Esophagus squamous epithelium (tissue), 5 donors: ENCODE data around the gene SH2B2. TPM values are rescaled to one million over a fixed set of nuclear protein-coding genes. Genes with fewer than 3 reads are reported as not detected.
A peak's percentile ranks its signal among the peaks of the same experiment; 100 is the strongest.

Experiments used
- DNase-seq: peaks from one replicate; lab custom pipeline; 2025; lab: John Stamatoyannopoulos, UW
- H3K27ac ChIP-seq, 4 donors: fragments of 200-600 bp; sonication (generic); one replicate each; pipeline ENCODE4 v1.5.1; 2016 to 2019; ENCODE audit warnings: mild to moderate bottlenecking in 1 of 4
- H3K27me3 ChIP-seq, 4 donors: fragments of 200-600 bp; sonication (generic); 1 replicate in 3 of 4; 2 replicates in 1 of 4; pipeline versions ENCODE4 v1.5.1 to v1.6.0; 2017 to 2021; ENCODE audit warnings: antibody characterized with exemption in 1 of 4
- H3K36me3 ChIP-seq, 3 donors: fragments of 200-600 bp; sonication (generic); one replicate each; pipeline ENCODE4 v1.5.1; 2016 to 2019
- H3K4me1 ChIP-seq, 3 donors: fragments of 200-600 bp; sonication (generic); one replicate each; pipeline ENCODE4 v1.5.1; 2017 to 2019
- H3K4me3 ChIP-seq, 4 donors: fragments of 200-600 bp; sonication (generic); 1 replicate in 3 of 4; 2 replicates in 1 of 4; pipeline ENCODE4 v1.5.1; 2016 to 2019; ENCODE audit warnings: mild to moderate bottlenecking in 2 of 4, moderate library complexity in 1 of 4
- H3K9me3 ChIP-seq, 3 donors: fragments of 200-600 bp; sonication (generic); one replicate each; pipeline ENCODE4 v1.5.1; 2016 to 2019
- POLR2A ChIP-seq, 4 donors: fragments of 450-650 bp; IDR thresholded peaks; one replicate each; pipeline ENCODE4 v1.6.1; 2017; ENCODE audit warnings: antibody characterized with exemption in 4 of 4, mild to moderate bottlenecking in 4 of 4, moderate library complexity in 3 of 4
- WGBS, 2 donors: methylation state at CpG; one replicate each; pipeline ENCODE4 v1.1.5; 2018; 5-methylcytosine and 5-hydroxymethylcytosine counted together
- intact Hi-C: fragments of 100-400 bp; cut with DNase I; formaldehyde crosslinking; loops from one replicate; pipeline ENCODE4 v1.15.0; 2022
- total RNA-seq, 4 donors: library from RNA; depleted of rRNA; stranded (reverse); fragments of >200 nt; gene quantifications; one replicate each; pipeline ENCODE4 v1.1.0, GENCODE V29; 2016
- TF ChIP-seq, protein P1 (sequence below), 6 experiments: fragments of 450-650 bp in 4 of 6; fragments of 200-600 bp in 2 of 6; sonication (generic) in 2 of 6; IDR thresholded peaks; one replicate each; pipeline ENCODE4 v1.5.1; 2016 to 2019; ENCODE audit warnings: antibody characterized with exemption in 6 of 6, mild to moderate bottlenecking in 4 of 6, moderate library complexity in 4 of 6
- donor health status: DM: yes; HTN: yes; CAD: no.

The SH2B2 gene
- total RNA-seq, 4 donors from 2014 or later = 0.47 to 7.3 (median 2.2) TPM

DNA sequence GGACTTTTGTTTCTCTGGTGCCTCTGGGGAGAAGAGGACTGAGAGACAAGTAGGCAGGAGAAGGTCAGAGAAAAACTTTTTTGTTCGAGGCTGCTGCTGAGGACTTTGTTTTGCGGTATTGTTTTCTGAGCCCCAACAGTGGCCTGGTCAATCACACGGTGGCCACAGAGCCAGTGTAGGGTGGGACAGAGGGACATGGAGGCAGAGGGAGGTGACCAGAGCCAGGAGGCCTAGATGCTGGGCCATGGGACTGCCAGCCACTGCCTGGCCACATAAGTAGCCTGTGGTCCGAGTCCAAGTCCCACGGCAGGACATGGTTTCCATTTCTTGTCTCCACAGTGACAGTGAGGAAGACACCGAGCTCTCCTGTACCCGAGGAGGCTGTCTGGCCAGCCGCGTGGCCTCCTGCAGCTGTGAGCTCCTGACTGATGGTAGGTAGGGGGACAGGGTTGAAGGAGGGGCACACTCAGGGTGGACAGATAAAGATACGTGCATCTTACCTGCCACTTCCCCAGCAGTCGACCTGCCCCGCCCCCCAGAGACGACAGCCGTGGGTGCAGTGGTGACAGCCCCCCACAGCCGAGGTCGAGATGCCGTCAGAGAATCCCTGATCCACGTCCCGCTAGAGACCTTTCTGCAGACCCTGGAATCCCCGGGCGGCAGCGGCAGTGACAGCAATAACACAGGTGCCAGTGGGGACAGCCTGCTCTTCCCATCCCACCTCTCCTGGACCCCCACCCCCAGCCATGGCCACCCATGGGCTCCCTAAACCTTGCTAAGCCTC, 27.5 kb downstream of the SH2B2 start:
- TF ChIP-seq, protein P1, sequence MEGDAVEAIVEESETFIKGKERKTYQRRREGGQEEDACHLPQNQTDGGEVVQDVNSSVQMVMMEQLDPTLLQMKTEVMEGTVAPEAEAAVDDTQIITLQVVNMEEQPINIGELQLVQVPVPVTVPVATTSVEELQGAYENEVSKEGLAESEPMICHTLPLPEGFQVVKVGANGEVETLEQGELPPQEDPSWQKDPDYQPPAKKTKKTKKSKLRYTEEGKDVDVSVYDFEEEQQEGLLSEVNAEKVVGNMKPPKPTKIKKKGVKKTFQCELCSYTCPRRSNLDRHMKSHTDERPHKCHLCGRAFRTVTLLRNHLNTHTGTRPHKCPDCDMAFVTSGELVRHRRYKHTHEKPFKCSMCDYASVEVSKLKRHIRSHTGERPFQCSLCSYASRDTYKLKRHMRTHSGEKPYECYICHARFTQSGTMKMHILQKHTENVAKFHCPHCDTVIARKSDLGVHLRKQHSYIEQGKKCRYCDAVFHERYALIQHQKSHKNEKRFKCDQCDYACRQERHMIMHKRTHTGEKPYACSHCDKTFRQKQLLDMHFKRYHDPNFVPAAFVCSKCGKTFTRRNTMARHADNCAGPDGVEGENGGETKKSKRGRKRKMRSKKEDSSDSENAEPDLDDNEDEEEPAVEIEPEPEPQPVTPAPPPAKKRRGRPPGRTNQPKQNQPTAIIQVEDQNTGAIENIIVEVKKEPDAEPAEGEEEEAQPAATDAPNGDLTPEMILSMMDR (IDR thresholded peaks at IDR 0.05) = no peak
- no peak for TF ChIP-seq POLR2A (IDR thresholded peaks at IDR 0.05)
- no peaks in the 10 kb centered on the region for H3K27me3 ChIP-seq
- WGBS, 2 donors = 88 to 90% methylated on average over 7 to 10 of the region's 22 CpGs
- H3K27ac ChIP-seq = no peak overlapping the region
- no peak for DNase-seq
- peaks cover 0 to 14% (median 0%) of the 10 kb centered on the region in 3 donors for H3K36me3 ChIP-seq
- intact Hi-C loops = no loop called here
- no peaks in the 10 kb centered on the region for H3K9me3 ChIP-seq
- H3K4me3 ChIP-seq = no peak overlapping the region
- H3K4me1 ChIP-seq = peaks cover 0 to 8% (median 0%) of the 10 kb centered on the region in 3 donors

DNA sequence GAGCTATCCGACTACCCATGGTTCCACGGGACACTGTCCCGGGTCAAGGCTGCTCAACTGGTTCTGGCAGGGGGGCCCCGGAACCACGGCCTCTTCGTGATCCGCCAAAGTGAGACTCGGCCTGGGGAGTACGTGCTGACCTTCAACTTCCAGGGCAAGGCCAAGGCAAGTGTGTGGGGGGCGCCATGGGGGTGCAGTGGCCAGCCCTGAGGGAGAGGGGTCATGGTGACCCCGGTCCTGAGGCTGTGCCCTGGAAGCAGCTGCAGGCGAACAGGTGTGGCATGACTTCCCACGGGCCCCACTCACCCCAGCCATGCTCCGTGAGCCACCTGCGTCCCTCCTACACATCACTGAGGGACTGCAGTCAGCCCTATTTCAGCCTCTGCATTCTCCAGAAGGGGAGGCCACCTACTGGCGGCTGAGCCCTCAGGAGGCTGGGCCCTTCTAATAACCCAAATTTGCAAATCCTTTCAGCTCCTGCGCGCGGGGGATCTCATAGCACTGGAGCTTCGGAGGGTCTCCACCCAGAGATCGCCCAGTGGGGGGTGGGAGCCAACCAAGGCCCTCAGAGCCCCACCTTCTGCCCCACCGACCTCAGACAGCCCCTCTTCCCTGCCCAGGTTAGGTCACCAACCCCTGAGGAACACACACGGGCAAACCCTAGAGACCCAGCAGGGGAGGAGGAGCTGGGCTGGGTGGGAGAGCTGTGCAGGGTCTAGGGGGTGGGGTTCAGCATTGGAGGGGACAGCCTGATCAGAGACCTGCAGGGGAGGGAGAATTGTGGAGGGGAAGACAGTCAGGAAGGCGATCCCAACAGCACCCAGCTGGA, 30.8 kb downstream of the SH2B2 start:
- intact Hi-C loops = no loop called here
- 76 to 84% methylated on average over 10 to 15 of the region's 24 CpGs for WGBS, 2 donors

DNA sequence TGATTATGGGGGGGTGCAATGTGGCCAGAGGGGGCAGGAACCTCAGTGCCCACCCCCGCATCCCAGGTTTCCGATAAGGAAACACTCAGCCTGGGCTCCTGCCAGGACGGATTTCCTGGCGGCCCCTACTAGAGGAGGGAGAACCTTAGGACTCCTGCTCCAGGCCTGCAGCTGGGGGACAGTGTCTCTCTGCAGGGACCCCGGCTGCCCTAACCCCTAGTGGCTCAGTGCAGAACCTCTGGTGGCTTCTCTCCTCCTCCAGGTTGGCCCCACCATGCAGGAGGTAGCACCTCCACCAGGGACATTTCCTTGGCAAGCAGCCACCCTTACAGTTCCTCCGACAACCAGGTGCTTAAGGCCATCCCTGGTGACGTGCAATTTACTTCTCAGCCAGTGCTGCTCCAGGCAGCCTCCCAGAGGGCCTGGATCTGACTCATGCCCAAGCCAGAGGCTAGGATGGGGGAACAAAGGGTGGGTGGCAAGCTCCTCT, 31.9 kb downstream of the SH2B2 start:
- H3K36me3 ChIP-seq = peaks cover 0 to 14% (median 0%) of the 10 kb centered on the region in 3 donors
- WGBS, 2 donors = 81 to 82% methylated on average over 3 to 4 of the region's 7 CpGs
- intact Hi-C loops = no loop called here
- peaks cover 0 to 29% (median 7%) of the 10 kb centered on the region in 3 donors for H3K4me1 ChIP-seq
- no peak for DNase-seq
- H3K4me3 ChIP-seq = no peak overlapping the region
- peak overlapping the region in 1 of 4 donors; percentile 25 for H3K27ac ChIP-seq
- TF ChIP-seq POLR2A (IDR thresholded peaks at IDR 0.05) = no peak
- TF ChIP-seq, protein P1 (IDR thresholded peaks at IDR 0.05) = peak in 1 of 6 experiments; percentile 18
- peaks cover 0 to 22% (median 0%) of the 10 kb centered on the region in 4 donors for H3K27me3 ChIP-seq
- no peaks in the 10 kb centered on the region for H3K9me3 ChIP-seq

More for the DNA sequence above, 30.8 kb downstream of the SH2B2 start:
- H3K27ac ChIP-seq = no peak overlapping the region
- H3K4me3 ChIP-seq = no peak overlapping the region
- peaks cover 0 to 14% (median 0%) of the 10 kb centered on the region in 3 donors for H3K36me3 ChIP-seq
- DNase-seq = no peak
- H3K9me3 ChIP-seq = no peaks in the 10 kb centered on the region
- TF ChIP-seq, protein P1 (IDR thresholded peaks at IDR 0.05) = no peak
- TF ChIP-seq POLR2A (IDR thresholded peaks at IDR 0.05) = no peak
- H3K4me1 ChIP-seq = peaks cover 0 to 29% (median 7%) of the 10 kb centered on the region in 3 donors
- peaks cover 0 to 15% (median 0%) of the 10 kb centered on the region in 4 donors for H3K27me3 ChIP-seq

DNA sequence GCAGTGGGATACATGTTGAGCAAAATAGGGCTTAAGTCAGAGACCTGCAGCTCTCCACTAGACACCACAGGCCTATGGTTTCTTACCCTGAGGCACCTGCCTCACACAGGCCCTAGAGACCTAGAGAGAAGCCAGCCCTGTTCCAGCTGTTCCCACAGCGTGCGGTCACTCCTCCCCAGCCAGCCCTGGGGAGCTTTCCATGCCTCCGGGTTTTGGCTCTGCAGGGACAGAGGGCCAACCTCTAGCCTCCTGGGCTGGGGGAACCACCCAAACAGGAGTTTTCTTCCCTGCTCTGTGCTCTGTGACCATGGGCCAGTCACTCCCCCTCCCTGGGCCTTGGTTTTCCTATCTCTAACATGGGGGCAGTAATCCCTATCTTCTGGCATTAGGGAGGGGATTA, 33.0 kb downstream of the SH2B2 start:
- peaks cover 0 to 6% (median 0%) of the 10 kb centered on the region in 3 donors for H3K36me3 ChIP-seq
- intact Hi-C loops = no loop called here
- no peak for TF ChIP-seq POLR2A (IDR thresholded peaks at IDR 0.05)
- TF ChIP-seq, protein P1 (IDR thresholded peaks at IDR 0.05) = no peak
- peaks cover 0 to 27% (median 0%) of the 10 kb centered on the region in 4 donors for H3K27me3 ChIP-seq
- no peak overlapping the region for H3K4me3 ChIP-seq
- WGBS, 2 donors = 100% methylated on average over 1 of the region's 3 CpGs; no CpG with 5 or more reads in 1 of the 2 donors
- DNase-seq = no peak
- no peaks in the 10 kb centered on the region for H3K9me3 ChIP-seq
- peaks cover 0 to 29% (median 7%) of the 10 kb centered on the region in 3 donors for H3K4me1 ChIP-seq
- H3K27ac ChIP-seq = peak overlapping the region in 2 of 4 donors; percentile 21 to 57
